ENCODE data around the gene EFR3B. TPM values are rescaled to one million over a fixed set of nuclear protein-coding genes. Genes with fewer than 3 reads are reported as not detected.

EFR3B gene
- total RNA-seq, 2 experiments from 2014 or later, result not detected

DNA sequence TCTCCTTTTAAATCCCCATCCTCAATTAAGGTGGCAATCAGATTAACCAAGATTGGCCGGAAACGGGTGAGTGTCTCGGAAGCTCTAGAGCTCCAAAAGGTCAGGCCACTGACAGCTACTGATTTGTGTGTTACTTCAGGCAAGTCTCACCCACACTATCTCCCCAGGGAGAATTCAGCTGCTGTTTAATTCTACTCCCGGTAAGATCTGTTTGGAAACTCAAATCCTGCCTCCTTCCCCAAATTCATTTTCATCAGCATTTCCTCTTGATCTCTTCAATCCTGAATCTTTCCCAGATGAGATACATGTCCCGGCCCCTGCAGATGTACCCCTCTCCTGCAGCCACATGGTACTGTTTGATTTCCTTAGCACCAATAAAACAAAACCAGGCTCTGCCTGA, 34.9 kb downstream of the EFR3B start:
- Histone ChIP-seq H2AFZ (ENCODE audit: low read length) (no peak overlapping the region), H3K36me3 (ENCODE audit: insufficient read depth, low read length) (no peaks in the 10 kb centered on the region), H3K9me2 (ENCODE audit: insufficient read depth, low read length) (no peaks in the 10 kb centered on the region), H3K4me1 (ENCODE audit: insufficient read depth, low read length, poor library complexity, severe bottlenecking) (peaks cover 4% of the 10 kb centered on the region), H3K4me2 (ENCODE audit: low read length) (no peak overlapping the region), H3K27ac (ENCODE audit: low read depth, low read length, poor library complexity, severe bottlenecking) (no peak overlapping the region), H3K9me3 (ENCODE audit: low read length) (no peaks in the 10 kb centered on the region), H3K4me3 (ENCODE audit: low read depth, low read length, poor library complexity, severe bottlenecking) (no peak overlapping the region), H4K20me1 (ENCODE audit: insufficient read depth, low read length) (no peaks in the 10 kb centered on the region), H3K79me2 (ENCODE audit: insufficient read depth, low read depth, low read length) (no peaks in the 10 kb centered on the region)
- no peak for DNase-seq (ENCODE audit: low spot score)
- ChIA-PET POLR2A (interaction anchor here (0.6 to 1.0 kb wide), 3 partner anchors 12 to 152 kb away, joined by 3 to 5 read pairs (median 3); no protein-coding TSS in a partner anchor), CTCF (ENCODE audit: unreplicated experiment) (no interaction called here)
- intact Hi-C loops (cut with micrococcal nuclease; ENCODE audit: unreplicated experiment), result no loop called here
- BruUV-seq (replicated peaks), result no TSS peak
- TF ChIP-seq, protein P1, sequence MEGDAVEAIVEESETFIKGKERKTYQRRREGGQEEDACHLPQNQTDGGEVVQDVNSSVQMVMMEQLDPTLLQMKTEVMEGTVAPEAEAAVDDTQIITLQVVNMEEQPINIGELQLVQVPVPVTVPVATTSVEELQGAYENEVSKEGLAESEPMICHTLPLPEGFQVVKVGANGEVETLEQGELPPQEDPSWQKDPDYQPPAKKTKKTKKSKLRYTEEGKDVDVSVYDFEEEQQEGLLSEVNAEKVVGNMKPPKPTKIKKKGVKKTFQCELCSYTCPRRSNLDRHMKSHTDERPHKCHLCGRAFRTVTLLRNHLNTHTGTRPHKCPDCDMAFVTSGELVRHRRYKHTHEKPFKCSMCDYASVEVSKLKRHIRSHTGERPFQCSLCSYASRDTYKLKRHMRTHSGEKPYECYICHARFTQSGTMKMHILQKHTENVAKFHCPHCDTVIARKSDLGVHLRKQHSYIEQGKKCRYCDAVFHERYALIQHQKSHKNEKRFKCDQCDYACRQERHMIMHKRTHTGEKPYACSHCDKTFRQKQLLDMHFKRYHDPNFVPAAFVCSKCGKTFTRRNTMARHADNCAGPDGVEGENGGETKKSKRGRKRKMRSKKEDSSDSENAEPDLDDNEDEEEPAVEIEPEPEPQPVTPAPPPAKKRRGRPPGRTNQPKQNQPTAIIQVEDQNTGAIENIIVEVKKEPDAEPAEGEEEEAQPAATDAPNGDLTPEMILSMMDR (conservative IDR thresholded peaks at IDR 0.05; ENCODE audit: low read length), result no peak

DNA sequence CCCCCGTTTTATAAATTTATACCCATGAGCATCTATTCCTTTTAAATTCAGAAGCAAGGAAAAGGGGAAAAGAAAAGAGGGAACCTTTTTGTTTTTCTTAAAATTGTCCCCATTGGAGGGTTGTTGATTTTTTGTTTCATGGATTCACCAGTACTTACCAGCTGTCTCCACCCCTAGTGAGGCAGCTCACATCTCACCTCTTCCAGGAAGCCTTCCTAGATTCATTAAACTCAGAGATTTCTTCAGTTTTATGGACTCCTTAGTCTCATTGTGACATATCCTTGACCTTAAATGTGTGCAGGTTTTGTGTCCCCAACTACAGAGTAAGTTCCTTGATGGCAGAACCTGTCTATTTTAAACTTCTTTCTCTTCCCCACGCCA, 35.9 kb downstream of the EFR3B start:
- POLR2A ChIA-PET, result no interaction called here
- no TSS peak for BruUV-seq (replicated peaks)
- intact Hi-C loops (cut with micrococcal nuclease; ENCODE audit: unreplicated experiment), result no loop called here
- Histone ChIP-seq H3K9me3 (ENCODE audit: low read length) (no peaks in the 10 kb centered on the region), H3K36me3 (ENCODE audit: insufficient read depth, low read length) (no peaks in the 10 kb centered on the region), H4K20me1 (ENCODE audit: insufficient read depth, low read length) (no peaks in the 10 kb centered on the region), H3K4me1 (ENCODE audit: insufficient read depth, low read length, poor library complexity, severe bottlenecking) (peaks cover 4% of the 10 kb centered on the region), H3K4me2 (ENCODE audit: low read length) (no peak overlapping the region), H3K9me2 (ENCODE audit: insufficient read depth, low read length) (no peaks in the 10 kb centered on the region), H3K4me3 (ENCODE audit: low read depth, low read length, poor library complexity, severe bottlenecking) (no peak overlapping the region), H2AFZ (ENCODE audit: low read length) (no peak overlapping the region), H3K27ac (ENCODE audit: low read depth, low read length, poor library complexity, severe bottlenecking) (no peak overlapping the region), H3K79me2 (ENCODE audit: insufficient read depth, low read depth, low read length) (no peaks in the 10 kb centered on the region)
- no peak for DNase-seq (ENCODE audit: low spot score)
- no peak for TF ChIP-seq EZH2phosphoT487 (IDR thresholded peaks at IDR 0.05; ENCODE audit: borderline replicate concordance, low read depth, low read length)
- TF ChIP-seq, protein P1 (conservative IDR thresholded peaks at IDR 0.05; ENCODE audit: low read length), result no peak
- CTCF ChIA-PET (ENCODE audit: unreplicated experiment), result no interaction called here

DNA sequence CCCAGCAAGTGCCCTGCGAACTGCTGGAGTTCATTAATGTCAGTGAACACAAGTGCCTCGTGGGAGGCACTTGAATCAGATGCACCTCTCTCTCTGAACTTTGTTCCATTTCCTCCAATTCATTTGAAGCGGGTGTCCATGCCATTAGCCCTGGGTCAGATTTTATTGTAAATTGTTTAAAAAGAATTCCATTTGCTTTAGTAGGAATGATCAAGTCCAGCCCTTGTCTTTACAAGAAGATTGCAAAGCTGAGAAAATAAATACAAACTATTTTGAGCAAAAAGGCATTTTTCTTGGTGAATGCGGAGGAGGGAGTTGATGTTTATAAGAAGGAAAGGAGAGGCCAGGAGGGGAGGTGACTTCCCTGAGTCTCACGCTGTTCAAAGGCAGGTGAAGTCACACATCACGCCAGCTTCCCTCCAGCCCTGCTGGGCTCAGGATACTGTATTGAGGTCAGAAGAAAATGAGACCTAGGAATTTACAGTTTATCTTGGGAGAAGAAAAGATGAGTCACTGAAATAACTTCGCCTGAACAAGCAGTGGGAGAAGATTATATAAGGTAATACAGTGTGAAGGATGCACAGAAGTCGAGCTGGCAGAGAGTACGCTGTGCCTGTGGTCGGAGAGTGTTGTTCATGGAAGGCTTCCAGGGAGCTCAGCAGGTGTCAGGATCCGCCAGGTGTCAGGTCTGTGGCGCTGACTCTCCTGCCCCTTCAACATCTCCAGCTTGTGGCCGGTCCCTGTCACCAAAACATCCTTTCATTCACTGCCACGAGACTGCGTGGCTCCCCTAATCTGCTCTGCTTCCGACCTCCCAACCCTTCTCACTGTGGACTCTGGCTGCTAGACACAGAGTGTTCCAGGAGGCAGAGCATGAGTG, 36.5 kb downstream of the EFR3B start:
- ChIA-PET CTCF (ENCODE audit: unreplicated experiment) (no interaction called here), POLR2A (interaction anchor here (0.5 kb wide), 2 partner anchors 24 to 108 kb away, joined by 3 to 4 read pairs; no protein-coding TSS in a partner anchor)
- TF ChIP-seq EZH2phosphoT487 (IDR thresholded peaks at IDR 0.05; ENCODE audit: borderline replicate concordance, low read depth, low read length), result no peak
- TF ChIP-seq, protein P1 (conservative IDR thresholded peaks at IDR 0.05; ENCODE audit: low read length), result no peak
- no TSS peak for BruUV-seq (replicated peaks)
- intact Hi-C loops (cut with micrococcal nuclease; ENCODE audit: unreplicated experiment), result no loop called here
- no peak overlapping the region for H3K4me2 ChIP-seq (ENCODE audit: low read length)
- no peak overlapping the region for H3K27ac ChIP-seq (ENCODE audit: low read depth, low read length, poor library complexity, severe bottlenecking)
- no peak overlapping the region for H2AFZ ChIP-seq (ENCODE audit: low read length)
- no peak overlapping the region for H3K4me3 ChIP-seq (ENCODE audit: low read depth, low read length, poor library complexity, severe bottlenecking)
- H3K9me2 ChIP-seq (ENCODE audit: insufficient read depth, low read length), result no peaks in the 10 kb centered on the region
- no peaks in the 10 kb centered on the region for H4K20me1 ChIP-seq (ENCODE audit: insufficient read depth, low read length)
- DNase-seq (ENCODE audit: low spot score), result no peak
- H3K4me1 ChIP-seq (ENCODE audit: insufficient read depth, low read length, poor library complexity, severe bottlenecking), result peaks cover 4% of the 10 kb centered on the region
- no peaks in the 10 kb centered on the region for H3K79me2 ChIP-seq (ENCODE audit: insufficient read depth, low read depth, low read length)
- no peaks in the 10 kb centered on the region for H3K36me3 ChIP-seq (ENCODE audit: insufficient read depth, low read length)
- no peaks in the 10 kb centered on the region for H3K9me3 ChIP-seq (ENCODE audit: low read length)

All from OCI-LY7 (cell line).